HG03571 (cell line): ENCODE data around the gene ATAD3B.
"Not testable (repeated sequence)": the region's sequence is repeated elsewhere in the genome, so short reads cannot be mapped to it uniquely, and the experiment has no call there.

Source experiments
- ATAC-seq: cut with Tn5 transposase; IDR thresholded peaks from one replicate; pipeline ENCODE4 v1.9.1; 2021; ENCODE audit not compliant: unreplicated experiment

The ATAD3B gene, protein sequence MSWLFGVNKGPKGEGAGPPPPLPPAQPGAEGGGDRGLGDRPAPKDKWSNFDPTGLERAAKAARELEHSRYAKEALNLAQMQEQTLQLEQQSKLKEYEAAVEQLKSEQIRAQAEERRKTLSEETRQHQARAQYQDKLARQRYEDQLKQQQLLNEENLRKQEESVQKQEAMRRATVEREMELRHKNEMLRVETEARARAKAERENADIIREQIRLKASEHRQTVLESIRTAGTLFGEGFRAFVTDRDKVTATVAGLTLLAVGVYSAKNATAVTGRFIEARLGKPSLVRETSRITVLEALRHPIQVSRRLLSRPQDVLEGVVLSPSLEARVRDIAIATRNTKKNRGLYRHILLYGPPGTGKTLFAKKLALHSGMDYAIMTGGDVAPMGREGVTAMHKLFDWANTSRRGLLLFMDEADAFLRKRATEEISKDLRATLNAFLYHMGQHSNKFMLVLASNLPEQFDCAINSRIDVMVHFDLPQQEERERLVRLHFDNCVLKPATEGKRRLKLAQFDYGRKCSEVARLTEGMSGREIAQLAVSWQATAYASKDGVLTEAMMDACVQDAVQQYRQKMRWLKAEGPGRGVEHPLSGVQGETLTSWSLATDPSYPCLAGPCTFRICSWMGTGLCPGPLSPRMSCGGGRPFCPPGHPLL

DNA sequence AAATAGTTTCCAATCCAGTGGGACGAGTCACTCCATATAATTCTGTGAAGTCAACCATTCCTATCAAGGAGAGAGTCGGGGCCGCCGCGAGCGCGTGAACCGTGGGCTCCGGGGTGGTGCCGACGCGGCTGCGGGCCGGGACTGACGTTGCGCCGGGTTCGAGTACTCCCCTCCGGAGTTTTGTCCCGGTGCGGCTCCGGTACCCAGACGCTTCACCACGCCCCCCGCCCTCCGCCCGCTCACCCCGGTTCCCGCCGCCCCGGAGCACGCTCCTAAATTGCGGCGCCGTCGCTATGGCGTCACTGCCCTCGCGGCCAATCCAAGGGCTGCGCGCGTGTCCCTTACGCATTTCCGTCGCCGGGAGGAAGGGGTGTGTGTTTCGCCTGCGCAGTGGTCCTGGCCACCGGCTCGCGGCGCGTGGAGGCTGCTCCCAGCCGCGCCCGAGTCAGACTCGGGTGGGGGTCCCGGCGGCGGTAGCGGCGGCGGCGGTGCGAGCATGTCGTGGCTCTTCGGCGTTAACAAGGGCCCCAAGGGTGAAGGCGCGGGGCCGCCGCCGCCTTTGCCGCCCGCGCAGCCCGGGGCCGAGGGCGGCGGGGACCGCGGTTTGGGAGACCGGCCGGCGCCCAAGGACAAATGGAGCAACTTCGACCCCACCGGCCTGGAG, at the start of gene ATAD3B:
Gene ATAD3B (plus strand): TSS at position 377 of the 664 bp plus-strand sequence. CDS start 120 bp downstream, at position 497.
- peak; percentile 72 for ATAC-seq

DNA sequence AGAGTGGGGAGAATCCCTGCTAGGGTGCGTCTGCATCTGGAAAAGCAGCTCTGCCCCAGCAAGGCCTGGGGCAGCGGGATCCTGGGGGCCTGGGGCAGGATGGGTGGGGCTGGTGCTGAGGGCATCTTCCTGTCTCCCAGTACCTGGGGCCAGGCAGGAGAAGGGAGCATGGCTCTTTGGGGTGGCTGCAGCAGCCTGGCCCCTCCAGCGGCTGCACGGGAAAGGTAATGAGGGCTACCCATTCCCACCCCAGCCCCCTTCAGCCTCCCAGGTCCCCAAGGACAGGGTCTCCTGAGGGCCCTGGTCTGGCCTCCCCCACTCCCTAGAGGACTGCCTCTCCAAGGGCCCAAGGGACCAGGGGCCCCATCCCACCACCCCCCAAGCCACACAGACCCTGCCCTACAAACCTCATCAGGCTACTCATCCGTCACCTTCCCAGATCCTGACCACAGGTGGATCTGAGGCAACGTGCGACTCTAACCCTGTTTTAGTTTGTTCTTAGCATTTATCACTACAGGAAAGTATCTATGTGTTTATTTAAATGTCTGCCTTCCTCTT, 49.6 kb upstream of the ATAD3B start:
- no peak for ATAC-seq

DNA sequence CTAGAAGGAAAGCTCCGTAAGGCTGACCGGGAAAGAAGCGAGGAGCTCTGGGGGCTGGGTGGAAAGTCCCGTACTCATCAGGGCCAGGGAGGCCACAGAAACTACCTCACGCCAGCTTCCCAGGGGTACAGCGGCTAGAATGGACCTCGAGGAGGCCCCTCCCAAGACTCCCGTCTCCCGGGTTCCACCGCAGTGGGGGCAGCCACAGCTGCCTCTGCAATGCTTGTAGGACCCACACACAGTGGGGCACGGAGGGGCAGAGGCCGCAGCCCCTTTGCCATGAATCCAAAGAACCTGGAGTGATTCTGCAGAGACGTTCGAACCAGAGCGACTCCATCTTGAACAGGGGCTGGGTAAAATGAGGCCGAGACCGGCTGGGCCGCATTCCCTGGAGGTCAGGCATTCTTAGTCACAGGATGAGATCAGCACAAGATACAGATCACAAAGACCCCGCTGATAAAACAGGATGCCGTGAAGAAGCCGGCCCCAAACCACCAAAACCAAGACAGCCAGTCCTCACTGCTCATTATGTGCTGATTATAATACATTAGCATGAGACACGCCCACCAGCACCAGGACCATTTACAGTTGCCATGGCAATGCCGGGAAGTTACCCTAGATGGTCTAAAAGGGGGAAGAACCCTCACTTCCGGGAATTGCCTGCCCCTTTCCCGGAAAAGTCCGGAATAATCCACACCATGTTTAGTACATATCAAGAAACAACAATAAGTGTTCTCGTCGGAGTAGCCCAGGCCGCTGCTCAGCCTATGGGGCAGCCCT, 48.9 kb upstream of the ATAD3B start:
- no peak for ATAC-seq

DNA sequence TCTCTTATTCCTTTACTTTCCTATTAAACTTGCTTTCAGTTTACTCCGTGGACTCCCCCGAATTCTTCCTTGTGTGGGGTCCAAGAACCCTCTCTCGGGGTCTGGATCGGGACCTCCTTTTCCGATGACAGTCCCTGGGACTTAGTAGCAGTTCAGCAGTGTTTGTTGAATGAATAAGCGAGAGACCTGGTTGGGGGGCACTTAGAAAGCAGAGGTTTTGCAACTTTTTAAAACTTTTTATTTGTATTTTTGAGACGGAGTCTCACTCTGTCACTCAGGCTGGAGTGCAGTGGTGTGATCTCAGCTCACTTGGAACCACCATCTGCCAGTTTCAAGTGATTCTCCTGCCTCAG, 48.3 kb upstream of the ATAD3B start:
- ATAC-seq = no peak

DNA sequence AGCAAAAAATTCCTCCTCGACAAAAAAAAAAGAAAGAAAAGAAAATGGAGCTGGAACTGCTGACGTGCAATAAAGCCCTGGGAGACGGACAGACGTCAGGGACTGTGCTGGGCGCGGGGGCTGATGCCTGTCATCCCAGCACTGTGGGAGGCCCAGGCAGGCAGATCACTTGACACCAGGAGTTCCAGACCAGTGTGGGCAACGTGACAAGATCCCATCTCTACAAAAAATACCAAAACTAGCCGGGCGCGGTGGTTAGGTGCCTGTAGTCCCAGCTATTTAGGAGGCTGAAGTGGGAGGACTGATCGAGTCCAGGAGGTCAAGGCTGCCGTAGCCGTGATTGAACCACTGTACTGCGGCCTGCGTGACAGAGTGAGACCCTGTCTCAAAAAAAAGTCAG, 46.9 kb upstream of the ATAD3B start:
- ATAC-seq = no peak

DNA sequence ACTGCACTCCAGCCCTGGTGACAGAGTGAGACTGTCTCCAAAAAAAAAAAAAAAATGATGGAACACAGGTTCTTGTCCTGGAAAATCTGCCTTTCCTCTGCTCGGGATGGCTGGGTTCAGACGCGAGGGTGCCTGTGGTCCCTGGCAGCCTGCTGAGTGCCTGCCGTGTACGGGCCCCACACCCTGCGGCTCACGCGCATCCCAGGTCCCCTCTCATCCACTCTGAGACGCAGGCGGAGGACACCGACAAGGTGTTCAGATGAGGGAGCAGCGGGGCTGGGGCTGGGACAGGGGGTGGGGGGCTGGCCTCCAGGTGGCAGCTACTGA, 46.2 kb upstream of the ATAD3B start:
- ATAC-seq = no peak

DNA sequence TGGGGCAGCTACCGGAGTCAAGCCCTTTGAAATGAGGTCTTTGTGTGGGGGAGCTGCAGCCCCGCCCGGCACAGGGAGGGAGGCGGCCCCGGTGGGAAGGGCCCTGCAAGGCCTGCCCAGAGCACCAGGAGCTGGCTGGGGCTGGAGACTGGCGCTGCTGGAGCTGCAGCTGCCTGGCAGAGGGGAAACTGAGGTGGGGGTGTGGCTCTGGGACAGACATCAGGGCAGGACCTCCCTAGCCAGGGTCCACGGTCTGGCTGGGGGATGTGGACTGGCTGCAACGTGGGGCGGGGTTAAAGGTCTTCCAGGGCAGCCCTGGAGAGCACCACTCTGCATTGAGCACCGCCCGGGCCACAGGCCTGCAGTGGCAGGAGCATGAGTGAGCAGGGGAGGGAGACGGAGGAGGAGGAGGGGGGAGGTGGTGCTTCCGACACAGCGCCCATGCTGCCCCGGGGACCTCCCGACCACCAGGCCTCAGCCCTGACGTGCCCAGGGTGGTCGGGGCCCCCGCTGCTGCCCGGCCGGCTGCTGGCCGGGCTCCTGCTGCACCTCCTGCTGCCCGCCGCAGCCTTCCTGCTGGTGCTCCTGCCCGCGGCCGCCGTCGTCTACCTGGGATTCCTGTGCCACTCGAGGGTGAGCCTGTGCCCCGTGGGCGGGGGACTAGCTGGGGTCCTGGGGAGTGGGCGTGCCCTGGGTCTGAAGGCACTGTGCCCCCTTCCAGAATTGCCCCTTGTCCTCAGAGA, 45.6 kb upstream of the ATAD3B start:
- no peak for ATAC-seq

DNA sequence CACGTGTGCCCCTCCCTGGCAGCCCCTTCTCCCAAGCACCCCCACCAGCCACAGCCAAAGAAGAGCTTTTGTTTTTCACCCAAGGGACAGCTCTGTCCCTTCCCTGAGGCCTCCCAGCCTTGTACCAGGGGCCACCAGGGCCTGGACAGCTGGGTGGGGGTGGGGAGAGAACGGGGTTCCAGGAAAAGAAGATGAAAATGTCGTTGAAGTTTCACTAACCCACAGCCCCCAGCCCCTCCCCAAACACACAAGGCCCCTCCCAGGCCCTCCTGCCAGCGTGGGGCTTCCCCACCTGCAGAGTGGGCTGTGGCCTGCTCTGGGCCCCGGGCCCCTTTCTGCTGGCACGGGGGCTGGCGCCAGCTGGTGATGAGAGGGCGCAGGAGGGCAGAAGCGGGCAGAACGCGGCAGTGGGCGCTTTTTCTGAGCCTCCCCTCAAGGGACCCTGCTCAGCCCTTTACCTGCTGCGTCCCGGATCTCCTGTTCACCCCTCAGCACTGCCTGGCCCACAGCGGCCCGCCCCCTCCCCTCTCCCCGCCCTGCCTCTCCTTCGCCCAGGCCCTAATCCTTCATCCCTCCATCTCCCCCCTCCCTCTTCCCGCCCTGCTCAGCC, 45.0 kb upstream of the ATAD3B start:
- no peak for ATAC-seq

DNA sequence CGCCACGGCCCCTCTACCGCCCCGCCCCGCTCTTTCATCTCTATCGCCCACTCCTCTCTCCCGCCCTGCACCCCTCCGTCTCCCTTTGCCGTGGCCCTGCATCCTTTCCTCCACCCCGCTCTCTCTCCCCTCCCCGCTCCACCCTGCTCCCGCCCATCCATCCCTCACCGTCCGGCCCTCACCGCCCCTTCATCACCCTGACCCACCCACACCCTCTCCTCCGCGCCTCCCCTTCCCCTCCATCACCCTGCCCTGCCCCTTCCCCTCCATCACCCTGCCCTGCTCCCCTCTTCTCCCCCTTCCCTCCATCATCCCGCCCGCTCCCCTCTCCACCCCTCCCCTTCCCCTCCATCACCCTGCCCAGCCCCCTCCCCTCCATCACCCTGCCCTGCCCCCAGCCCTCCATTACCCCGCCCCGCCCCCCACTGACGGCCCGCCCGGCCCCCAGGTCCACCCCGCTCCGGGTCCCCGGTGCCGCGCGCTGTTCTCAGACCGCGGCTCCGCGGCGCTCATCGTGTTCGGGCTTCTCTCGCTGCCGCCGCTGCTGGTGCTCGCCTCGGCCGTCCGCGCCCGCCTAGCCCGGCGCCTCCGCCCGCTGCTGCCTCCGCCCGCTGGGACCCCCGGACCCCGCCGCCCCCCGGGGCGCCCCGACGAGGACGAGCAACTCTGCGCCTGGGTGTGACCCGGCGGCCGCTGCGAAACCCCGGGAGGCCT, 44.3 kb upstream of the ATAD3B start:
- ATAC-seq = no peak

DNA sequence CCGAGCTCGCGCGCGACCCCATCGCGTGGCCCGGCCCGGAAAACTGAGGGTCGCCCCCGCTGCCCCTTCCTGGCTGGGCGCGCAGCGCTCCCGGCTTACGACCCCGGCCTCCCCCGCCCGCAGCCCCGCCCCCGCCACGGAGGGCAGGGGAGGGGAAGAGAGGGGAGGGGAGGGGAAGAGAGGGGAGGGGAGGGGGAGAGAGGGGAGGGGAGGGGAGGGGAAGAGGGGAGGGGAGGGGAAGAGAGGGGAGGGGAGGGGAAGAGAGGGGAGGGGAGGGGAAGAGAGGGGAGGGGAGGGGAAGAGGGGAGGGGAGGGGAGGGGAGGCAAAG, 43.8 kb upstream of the ATAD3B start:
- no peak for ATAC-seq

DNA sequence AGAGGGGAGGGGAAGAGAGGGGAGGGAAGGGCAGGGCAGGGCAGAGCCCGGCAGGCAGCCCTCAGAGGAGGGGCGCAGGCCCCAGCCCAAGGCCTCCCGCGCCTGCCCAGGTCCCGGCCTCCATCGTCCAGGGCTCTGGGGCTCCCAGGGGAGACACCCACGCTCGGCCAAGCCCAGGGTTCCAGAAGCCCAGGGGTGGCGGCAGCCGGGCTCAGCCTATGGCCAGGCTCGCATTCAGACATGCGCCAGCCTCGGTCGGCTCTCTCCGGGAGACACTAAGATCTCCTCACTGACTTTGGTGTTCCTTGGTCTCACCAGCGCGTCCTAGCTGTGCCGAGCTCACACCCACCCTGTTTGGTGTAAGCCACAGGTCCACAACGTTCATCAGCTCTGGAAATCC, 43.4 kb upstream of the ATAD3B start:
- no peak for ATAC-seq

DNA sequence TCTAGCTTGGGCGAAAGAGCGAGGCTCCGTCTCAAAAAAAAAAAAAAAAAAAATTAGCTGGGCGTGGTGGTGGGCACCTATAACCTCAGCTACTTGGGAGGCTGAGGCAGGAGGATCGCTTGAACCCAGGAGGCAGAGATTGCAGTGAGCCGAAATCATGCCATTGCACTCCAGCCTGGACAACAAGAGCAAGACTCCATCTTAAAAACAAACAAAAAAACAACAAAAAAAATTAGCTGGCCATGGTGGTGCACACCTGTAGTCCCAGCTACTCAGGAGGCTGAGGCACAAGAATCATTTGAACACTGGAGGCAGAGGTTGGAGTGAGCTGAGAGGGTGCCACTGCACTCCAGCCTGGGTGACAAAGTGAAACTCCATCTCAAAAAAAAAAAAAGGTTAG, 42.6 kb upstream of the ATAD3B start:
- ATAC-seq = not testable (repeated sequence)

DNA sequence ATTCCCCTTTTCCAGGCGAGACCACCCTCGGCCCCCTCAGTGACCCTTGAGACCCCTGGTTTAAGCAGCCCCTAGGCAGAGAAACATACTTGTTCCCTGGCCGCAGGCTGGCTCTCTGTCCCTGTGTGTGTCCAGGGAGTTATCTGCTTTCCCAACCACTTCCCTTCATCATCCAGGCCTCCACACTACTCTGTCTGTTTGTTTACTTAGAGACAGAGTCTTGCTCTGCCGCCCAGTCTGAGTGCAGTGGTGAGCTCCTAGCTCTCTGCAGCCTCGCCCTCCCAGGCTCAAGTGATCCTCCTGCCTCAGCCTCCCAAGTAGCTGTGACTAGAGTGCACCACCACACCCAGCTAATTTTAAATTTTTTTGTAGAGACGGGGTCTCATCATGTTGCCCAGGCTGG, 41.9 kb upstream of the ATAD3B start:
- no peak for ATAC-seq

DNA sequence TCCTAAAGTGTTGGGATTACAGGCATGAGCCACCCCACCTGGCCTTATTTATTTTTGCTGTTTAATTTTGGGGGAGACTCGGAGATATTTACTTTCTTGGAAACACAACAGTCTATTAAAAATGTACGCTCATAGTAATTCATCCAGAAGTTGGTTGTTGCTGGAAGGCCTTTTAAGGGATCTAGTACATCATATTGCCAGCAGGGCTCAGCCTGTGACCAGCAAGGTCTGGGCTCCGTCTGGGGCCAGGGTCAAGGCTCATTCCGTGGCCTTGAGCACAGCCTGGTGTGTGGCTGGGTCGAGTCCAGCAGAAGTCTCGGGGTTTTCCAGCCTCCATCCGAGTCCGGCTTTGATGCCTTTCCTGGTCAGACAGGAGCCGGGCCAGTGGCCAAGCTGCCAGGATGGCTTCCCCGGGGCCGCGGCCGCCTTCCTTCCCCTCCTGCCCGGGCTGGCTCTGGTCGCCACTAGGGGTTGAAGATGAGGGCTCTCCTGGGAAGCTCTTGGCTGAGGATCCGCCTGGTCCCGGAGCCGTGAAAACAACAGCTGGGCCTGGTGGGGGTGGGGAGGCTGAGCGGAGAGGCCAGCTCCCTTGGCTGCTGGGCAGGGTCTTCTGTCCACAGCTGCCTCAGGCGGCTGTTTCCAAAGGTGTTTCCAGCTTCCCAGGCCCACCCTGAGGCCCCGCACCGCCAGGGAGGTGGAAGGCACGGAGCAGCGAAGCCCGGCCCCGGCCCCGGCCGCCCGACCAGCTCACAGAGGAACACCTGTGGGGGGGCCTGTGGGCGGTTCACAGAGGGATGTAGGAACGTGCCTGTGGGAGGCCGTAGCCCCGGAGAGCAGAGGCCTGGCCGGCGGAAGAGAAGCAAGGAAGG, 41.2 kb upstream of the ATAD3B start:
- ATAC-seq = no peak

DNA sequence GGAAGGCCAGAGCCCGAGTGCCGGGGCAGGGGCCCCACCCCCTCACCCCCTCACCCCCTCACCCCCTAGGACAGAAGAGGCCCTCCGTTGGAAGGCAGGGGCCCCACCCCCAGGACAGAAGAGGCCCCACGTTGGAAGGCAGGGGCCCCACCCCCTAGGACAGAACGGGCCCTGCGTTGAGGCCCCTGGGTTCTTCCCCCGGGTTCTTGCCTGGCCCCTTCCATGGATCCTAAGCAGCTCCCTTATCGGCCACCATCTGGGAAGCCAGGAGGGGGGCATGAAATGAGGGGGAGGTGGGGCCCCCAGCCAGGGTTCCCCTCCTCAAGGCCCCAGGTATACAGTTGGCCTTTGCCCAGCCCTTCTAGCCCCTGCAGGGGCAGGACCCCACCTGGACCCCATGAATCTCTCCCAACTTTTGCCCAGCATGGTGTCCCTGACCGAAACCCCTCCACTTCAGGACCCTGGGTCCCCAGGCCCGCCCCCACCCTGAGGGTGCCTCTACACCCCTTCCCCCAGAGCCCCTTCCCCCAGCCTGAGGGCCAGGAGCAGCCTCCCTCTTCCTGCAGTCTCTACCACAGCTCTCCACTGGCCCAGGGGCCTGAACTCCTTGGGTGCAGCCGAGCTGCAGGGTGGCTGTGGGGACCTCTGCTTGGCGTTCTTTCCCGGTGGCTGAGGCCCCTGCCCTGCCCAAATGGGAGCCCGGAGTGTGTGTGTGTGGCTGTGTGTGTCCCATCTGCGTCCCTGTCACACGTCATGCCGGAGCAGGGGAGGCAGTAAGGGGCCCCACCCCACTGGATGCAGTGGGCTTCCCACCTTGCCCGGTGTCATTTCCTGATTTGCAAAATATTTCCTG, 40.3 kb upstream of the ATAD3B start:
- ATAC-seq = no peak

DNA sequence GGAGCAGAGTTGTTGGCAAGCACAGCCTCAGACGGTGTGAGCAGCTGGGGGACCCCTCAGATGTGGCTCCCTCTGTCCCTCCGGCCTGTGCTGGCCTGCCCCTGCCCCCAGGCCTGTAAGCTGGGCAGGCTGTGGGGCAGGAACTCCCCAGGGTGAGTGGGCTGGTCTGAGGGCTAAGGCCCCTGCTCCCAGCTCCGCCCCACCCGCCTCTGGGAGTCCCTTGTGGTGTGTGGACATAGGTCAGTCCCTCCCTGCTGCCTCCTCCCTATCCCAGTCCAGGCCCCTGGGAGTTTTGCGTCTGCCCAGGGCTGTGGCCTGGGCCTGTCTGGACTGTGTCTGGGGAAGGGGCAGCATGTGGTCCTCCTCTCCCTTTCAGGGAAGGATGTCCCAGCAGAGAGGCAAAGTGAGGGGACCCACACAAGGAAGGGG, 39.7 kb upstream of the ATAD3B start:
- ATAC-seq = no peak

DNA sequence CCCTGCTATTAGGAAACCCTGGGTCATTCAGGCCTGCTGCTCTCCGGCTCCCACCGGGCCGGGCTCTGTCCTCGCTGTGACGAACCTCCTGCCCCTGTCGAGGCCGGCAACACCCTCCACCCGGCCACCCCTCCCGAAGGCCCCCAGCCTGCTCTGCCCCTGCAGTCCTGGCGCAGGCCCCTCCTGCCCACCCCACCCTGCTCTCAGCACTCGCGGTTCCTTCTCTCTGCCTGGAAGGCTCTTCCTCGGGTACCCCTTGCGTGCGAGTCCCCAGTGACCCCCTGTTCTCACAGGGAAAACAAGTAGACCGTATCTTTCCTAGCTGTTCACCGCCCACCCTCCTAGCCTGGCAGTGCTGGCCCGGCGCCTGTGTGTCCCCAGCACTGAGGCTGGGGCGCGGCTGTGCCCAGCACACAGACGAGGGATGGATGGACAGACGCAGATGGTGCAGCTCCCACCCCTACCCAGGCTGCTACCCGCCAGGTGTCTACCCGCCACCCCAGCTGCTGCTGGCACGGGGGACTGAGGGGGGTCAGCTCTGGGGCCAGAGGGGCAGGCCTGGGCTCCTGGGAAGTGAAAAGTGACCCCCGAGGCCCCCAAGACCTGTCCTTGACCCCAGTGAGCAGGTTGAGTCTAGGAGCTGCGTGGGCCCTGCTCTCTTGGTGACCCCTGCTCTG, 39.2 kb upstream of the ATAD3B start:
- no peak for ATAC-seq
